ENCODE data around the gene G0S2. TPM values are rescaled to one million over a fixed set of nuclear protein-coding genes. Genes with fewer than 3 reads are reported as not detected.

The G0S2 gene
- total and polyA plus RNA-seq, 2 experiments from 2014 or later, result 3.2 to 8.2 TPM

- no peak for TF ChIP-seq ZNF114 (CRISPR knock-in tag; IDR thresholded peaks at IDR 0.05)
- TF ChIP-seq STAT1 (IDR thresholded peaks at IDR 0.05; ENCODE audit: unreplicated experiment), result no peak
- Mint-ChIP-seq H3K27ac (no peak overlapping the region), H3K36me3 (ENCODE audit: low read depth) (no peaks in the 10 kb centered on the region), H3K9me3 (no peaks in the 10 kb centered on the region), H3K4me3 (no peak overlapping the region), H3K27me3 (ENCODE audit: insufficient read depth, low read depth, poor library complexity) (no peaks in the 10 kb centered on the region), H3K4me1 (no peaks in the 10 kb centered on the region)
- DNase-seq (ENCODE audit: low spot score) (no peak), ATAC-seq (no peak)
- H2AFZ ChIP-seq, result no peak overlapping the region
- no peaks in the 10 kb centered on the region for H3K79me2 ChIP-seq (replicated peaks; ENCODE audit: insufficient read depth)
- no peak overlapping the region for H3K4me3 ChIP-seq
- no peaks in the 10 kb centered on the region for H3K27me3 ChIP-seq (ENCODE audit: insufficient read depth)
- H4K20me1 ChIP-seq (replicated peaks; ENCODE audit: insufficient read depth), result no peaks in the 10 kb centered on the region
- no peaks in the 10 kb centered on the region for H3F3A ChIP-seq (replicated peaks; ENCODE audit: low read depth)
- no peak overlapping the region for H3K4me2 ChIP-seq
- no peak overlapping the region for H3K27ac ChIP-seq (ENCODE audit: low read depth)
- no peaks in the 10 kb centered on the region for H3K36me3 ChIP-seq (ENCODE audit: insufficient read depth)
- no peaks in the 10 kb centered on the region for H3K4me1 ChIP-seq (ENCODE audit: insufficient read depth)
- H3K9me2 ChIP-seq (ENCODE audit: insufficient read depth), result no peaks in the 10 kb centered on the region
Measured at GRCh38 chr1:209717818-209718217, 42.6 kb downstream of the G0S2 start.

GRCh38 chr1:209720326-209720725 is 45.1 kb downstream of the G0S2 start:
- Histone ChIP-seq H3K9me2 (ENCODE audit: insufficient read depth) (peaks cover 6% of the 10 kb centered on the region; the same call in 1 of the 2 replicates), H3K4me2 (no peak overlapping the region), H2AFZ (no peak overlapping the region), H4K20me1 (replicated peaks; ENCODE audit: insufficient read depth) (no peaks in the 10 kb centered on the region), H3K27ac (ENCODE audit: low read depth) (no peak overlapping the region), H3F3A (replicated peaks; ENCODE audit: low read depth) (no peaks in the 10 kb centered on the region), H3K4me3 (no peak overlapping the region), H3K79me2 (replicated peaks; ENCODE audit: insufficient read depth) (no peaks in the 10 kb centered on the region), H3K27me3 (ENCODE audit: insufficient read depth) (no peaks in the 10 kb centered on the region), H3K36me3 (ENCODE audit: insufficient read depth) (no peaks in the 10 kb centered on the region), H3K4me1 (ENCODE audit: insufficient read depth) (no peaks in the 10 kb centered on the region)
- no peaks in the 10 kb centered on the region for H3K36me3 Mint-ChIP-seq (ENCODE audit: low read depth)
- no peaks in the 10 kb centered on the region for H3K4me1 Mint-ChIP-seq
- DNase-seq (ENCODE audit: low spot score) (no peak), ATAC-seq (no peak)
- H3K9me3 Mint-ChIP-seq, result no peaks in the 10 kb centered on the region
- H3K27ac Mint-ChIP-seq, result no peak overlapping the region
- no peak overlapping the region for H3K4me3 Mint-ChIP-seq
- no peaks in the 10 kb centered on the region for H3K27me3 Mint-ChIP-seq (ENCODE audit: insufficient read depth, low read depth, poor library complexity)
- no peak for TF ChIP-seq EZH2 (IDR thresholded peaks at IDR 0.05; ENCODE audit: low read depth, unreplicated experiment)
- no peak for TF ChIP-seq CREB1 (CRISPR knock-in tag; IDR thresholded peaks at IDR 0.05; ENCODE audit: low read depth)
- no peak for TF ChIP-seq JUNB (IDR thresholded peaks at IDR 0.05; ENCODE audit: unreplicated experiment)
- no peak for TF ChIP-seq POLR2AphosphoS5 (IDR thresholded peaks at IDR 0.05; ENCODE audit: low read depth)
- no peak for TF ChIP-seq STAT1 (IDR thresholded peaks at IDR 0.05; ENCODE audit: unreplicated experiment)
- TF ChIP-seq ZNF331 (CRISPR knock-in tag; IDR thresholded peaks at IDR 0.05; ENCODE audit: low read depth), result no peak
- TF ChIP-seq REST (IDR thresholded peaks at IDR 0.05; ENCODE audit: unreplicated experiment), result no peak
- no peak for TF ChIP-seq ZNF462 (CRISPR knock-in tag; IDR thresholded peaks at IDR 0.05)
- no peak for TF ChIP-seq CTCF (conservative IDR thresholded peaks at IDR 0.05; ENCODE audit: low read depth in 2 of 2)
- TF ChIP-seq ZNF114 (CRISPR knock-in tag; IDR thresholded peaks at IDR 0.05), result no peak
- no peak for TF ChIP-seq EZH2phosphoT487 (IDR thresholded peaks at IDR 0.05; ENCODE audit: unreplicated experiment)
